Ascending aorta (tissue), 2 donors: ENCODE results near the gene TLN1. TPM values are rescaled to one million over a fixed set of nuclear protein-coding genes. Genes with fewer than 3 reads are reported as not detected.
A peak's percentile ranks its signal among the peaks of the same experiment; 100 is the strongest.

Experiments
- DNase-seq, 2 donors: peaks; one replicate each; pipeline ENCODE4 v3.0.0-alpha.2; 2019; ENCODE audit warnings: low spot score in 2 of 2
- H3K27ac ChIP-seq, 2 donors: fragments of 200-600 bp; sonication (generic); one replicate each; pipeline ENCODE4 v1.5.1; 2016 to 2017; ENCODE audit warnings: mild to moderate bottlenecking in 1 of 2
- H3K27me3 ChIP-seq: fragments of 200-600 bp; sonication (generic); one replicate; pipeline ENCODE4 v1.5.1; 2017
- H3K36me3 ChIP-seq, 2 donors: fragments of 200-600 bp; sonication (generic); one replicate each; pipeline ENCODE4 v1.5.1; 2016
- H3K4me1 ChIP-seq, 2 donors: fragments of 200-600 bp; sonication (generic); one replicate each; pipeline ENCODE4 v1.5.1; 2016 to 2017; ENCODE audit warnings: mild to moderate bottlenecking in 1 of 2
- H3K4me3 ChIP-seq, 2 donors: fragments of 200-600 bp; sonication (generic); one replicate each; pipeline ENCODE4 v1.5.1; 2016 to 2017; ENCODE audit warnings: mild to moderate bottlenecking in 1 of 2
- H3K9me3 ChIP-seq, 2 donors: fragments of 200-600 bp; sonication (generic); one replicate each; pipeline ENCODE4 v1.5.1; 2016
- CTCF ChIP-seq, 3 experiments: fragments of 200-600 bp in 2 of 3; fragments of 450-650 bp in 1 of 3; sonication (generic) in 2 of 3; IDR thresholded peaks; one replicate each; pipeline ENCODE4 v1.5.1; 2016 to 2019; ENCODE audit warnings: antibody characterized with exemption in 3 of 3, mild to moderate bottlenecking in 1 of 3, moderate library complexity in 1 of 3
- intact Hi-C: fragments of 100-400 bp; cut with DNase I; formaldehyde crosslinking; loops from one replicate; pipeline ENCODE4 v1.15.1; 2023
- total RNA-seq: library from RNA; depleted of rRNA; stranded (reverse); fragments of >200 nt; gene quantifications from one replicate; pipeline ENCODE4 v1.1.0, GENCODE V29; 2016

The TLN1 gene
- total RNA-seq, 1 donor from 2014 or later, result 735 TPM

- Histone ChIP-seq H3K4me3 (no peak overlapping the region), H3K36me3 (peaks cover 36 to 37% of the 10 kb centered on the region in 2 donors), H3K27ac (peak overlapping the region; percentile 54 to 97), H3K9me3 (no peaks in the 10 kb centered on the region), H3K4me1 (peaks cover 20 to 48% of the 10 kb centered on the region in 2 donors), H3K27me3 (no peaks in the 10 kb centered on the region)
- no peak for DNase-seq
- no peak for TF ChIP-seq CTCF (IDR thresholded peaks at IDR 0.05)
- intact Hi-C loops, result loop anchor here (2.0 kb wide), 1 partner anchor 16 kb away; the partner anchor contains the start of gene ARHGEF39
These were observed 51.5 kb downstream of the TLN1 start for GRCh38 chr9:35680331-35681105.

DNA sequence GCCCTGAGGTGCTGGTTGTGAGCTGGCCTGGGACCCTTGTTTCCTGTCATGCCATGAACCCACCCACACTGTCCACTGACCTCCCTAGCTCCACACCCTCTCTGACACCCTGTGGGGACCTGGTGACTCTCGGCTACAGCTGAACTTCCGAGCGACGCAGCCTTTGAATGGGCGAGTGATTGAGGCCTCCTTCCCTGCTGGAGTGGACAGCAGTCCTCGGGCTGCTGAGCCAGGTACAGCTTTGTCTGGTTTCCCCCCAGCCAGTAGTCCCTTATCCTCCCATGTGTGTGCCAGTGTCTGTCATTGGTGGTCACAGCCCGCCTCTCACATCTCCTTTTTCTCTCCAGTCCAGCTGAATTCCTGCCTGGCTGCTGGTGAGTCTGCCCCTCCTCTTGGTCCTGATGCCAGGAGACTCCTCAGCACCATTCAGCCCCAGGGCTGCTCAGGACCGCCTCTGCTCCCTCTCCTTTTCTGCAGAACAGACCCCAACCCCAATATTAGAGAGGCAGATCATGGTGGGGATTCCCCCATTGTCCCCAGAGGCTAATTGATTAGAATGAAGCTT, 52.1 kb downstream of the TLN1 start:
- no peaks in the 10 kb centered on the region for H3K9me3 ChIP-seq

DNA sequence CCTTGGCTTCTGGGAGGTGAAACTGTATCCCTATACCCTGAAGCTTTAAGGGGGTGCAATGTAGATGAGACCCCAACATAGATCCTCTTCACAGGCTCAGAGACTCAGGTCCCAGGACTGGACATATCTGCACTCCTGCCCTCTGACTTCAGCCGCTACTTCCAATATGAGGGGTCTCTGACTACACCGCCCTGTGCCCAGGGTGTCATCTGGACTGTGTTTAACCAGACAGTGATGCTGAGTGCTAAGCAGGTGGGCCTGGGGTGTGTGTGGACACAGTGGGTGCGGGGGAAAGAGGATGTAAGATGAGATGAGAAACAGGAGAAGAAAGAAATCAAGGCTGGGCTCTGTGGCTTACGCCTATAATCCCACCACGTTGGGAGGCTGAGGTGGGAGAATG, 52.9 kb downstream of the TLN1 start:
- no peak for TF ChIP-seq CTCF (IDR thresholded peaks at IDR 0.05)
- Histone ChIP-seq H3K9me3 (no peaks in the 10 kb centered on the region), H3K36me3 (peaks cover 21 to 22% of the 10 kb centered on the region in 2 donors), H3K27me3 (no peaks in the 10 kb centered on the region), H3K4me3 (no peak overlapping the region), H3K4me1 (peaks cover 9 to 38% of the 10 kb centered on the region in 2 donors), H3K27ac (peak overlapping the region; percentile 54 to 97)
- no peak for DNase-seq
- intact Hi-C loops, result no loop called here

More for the DNA sequence above, 52.1 kb downstream of the TLN1 start:
- Histone ChIP-seq H3K4me3 (no peak overlapping the region), H3K36me3 (peaks cover 29 to 30% of the 10 kb centered on the region in 2 donors), H3K27ac (peak overlapping the region; percentile 54 to 97), H3K27me3 (no peaks in the 10 kb centered on the region), H3K4me1 (peaks cover 17 to 45% of the 10 kb centered on the region in 2 donors)
- no peak for DNase-seq
- no peak for TF ChIP-seq CTCF (IDR thresholded peaks at IDR 0.05)
- intact Hi-C loops, result loop anchor here (2.0 kb wide), 1 partner anchor 15 kb away; the partner anchor contains the start of gene ARHGEF39

GRCh38 chr9:35675732-35676392, 56.1 kb downstream of the TLN1 start:
- DNase-seq, result no peak
- H3K27ac ChIP-seq, result peak overlapping the region in 1 of 2 donors; percentile 7
- peak overlapping the region; percentile 51 to 70 for H3K4me3 ChIP-seq
- no peaks in the 10 kb centered on the region for H3K36me3 ChIP-seq
- no peaks in the 10 kb centered on the region for H3K9me3 ChIP-seq
- H3K4me1 ChIP-seq, result peaks cover 6 to 18% of the 10 kb centered on the region in 2 donors
- TF ChIP-seq CTCF (IDR thresholded peaks at IDR 0.05), result no peak
- no peaks in the 10 kb centered on the region for H3K27me3 ChIP-seq
- intact Hi-C loops, result no loop called here

DNA sequence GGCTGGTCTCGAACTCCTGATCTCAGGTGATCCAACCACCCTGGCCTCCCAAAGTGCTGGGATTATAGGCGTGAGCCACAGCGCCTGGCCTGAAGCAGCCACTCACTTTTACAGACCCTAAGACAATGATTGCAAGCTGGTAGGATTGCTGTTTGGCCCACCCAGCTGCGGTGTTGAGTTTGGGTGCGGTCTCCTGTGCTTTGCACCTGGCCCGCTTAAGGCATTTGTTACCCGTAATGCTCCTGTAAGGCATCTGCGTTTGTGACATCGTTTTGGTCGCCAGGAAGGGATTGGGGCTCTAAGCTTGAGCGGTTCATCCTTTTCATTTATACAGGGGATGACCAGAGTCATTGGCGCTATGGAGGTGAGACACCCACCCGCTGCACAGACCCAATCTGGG, 56.8 kb downstream of the TLN1 start:
- peak overlapping the region in 1 of 2 donors; percentile 70 for H3K4me3 ChIP-seq
- H3K27me3 ChIP-seq, result no peaks in the 10 kb centered on the region
- no peak for DNase-seq
- TF ChIP-seq CTCF (IDR thresholded peaks at IDR 0.05), result no peak
- no peaks in the 10 kb centered on the region for H3K36me3 ChIP-seq
- no peaks in the 10 kb centered on the region for H3K9me3 ChIP-seq
- peak overlapping the region in 1 of 2 donors; percentile 7 for H3K27ac ChIP-seq
- peaks cover 6 to 18% of the 10 kb centered on the region in 2 donors for H3K4me1 ChIP-seq
- intact Hi-C loops, result no loop called here
